Subcutaneous adipose tissue (tissue), 4 donors: ENCODE measurements around the gene VPS41. TPM values are rescaled to one million over a fixed set of nuclear protein-coding genes. Genes with fewer than 3 reads are reported as not detected.

Experiments
- CTCF ChIP-seq: fragments of 450-650 bp; IDR thresholded peaks from one replicate; pipeline ENCODE4 v1.5.1; 2016; ENCODE audit warnings: low read depth, mild to moderate bottlenecking, control low read depth, antibody characterized with exemption, moderate library complexity
- total RNA-seq, 4 donors: library from RNA; depleted of rRNA; stranded (reverse); fragments of >200 nt; gene quantifications; one replicate each; pipeline ENCODE4 v1.1.0, GENCODE V29; 2016

Gene VPS41
- total RNA-seq, 4 donors from 2014 or later, result 41.9 to 61.8 (median 55.0) TPM

DNA sequence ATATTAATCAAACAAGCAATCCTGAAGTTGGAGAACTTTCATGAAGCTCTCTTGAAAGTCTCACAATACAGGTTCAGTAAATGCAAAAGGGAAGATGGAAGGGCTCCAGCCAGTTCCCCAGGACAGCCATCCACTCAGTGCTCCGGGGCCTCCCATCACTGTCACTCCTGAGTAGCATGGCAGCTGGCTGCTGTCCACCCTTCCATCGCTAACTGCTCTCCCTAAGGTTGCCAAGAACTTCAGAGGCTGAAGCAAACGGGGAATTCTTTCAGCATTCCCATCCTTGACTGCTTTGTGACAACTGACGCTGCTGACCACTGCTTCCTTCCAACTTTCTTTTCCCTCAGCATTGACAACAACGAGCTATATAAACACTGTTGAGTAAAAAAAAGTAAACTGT, 69.1 kb downstream of the VPS41 start:
- TF ChIP-seq CTCF, result no peak

- no peak for TF ChIP-seq CTCF
Observed at GRCh38 chr7:38838725-38839385, 70.1 kb downstream of the VPS41 start.

- TF ChIP-seq CTCF, result no peak
Observed at GRCh38 chr7:38834357-38834756, 74.6 kb downstream of the VPS41 start.

DNA sequence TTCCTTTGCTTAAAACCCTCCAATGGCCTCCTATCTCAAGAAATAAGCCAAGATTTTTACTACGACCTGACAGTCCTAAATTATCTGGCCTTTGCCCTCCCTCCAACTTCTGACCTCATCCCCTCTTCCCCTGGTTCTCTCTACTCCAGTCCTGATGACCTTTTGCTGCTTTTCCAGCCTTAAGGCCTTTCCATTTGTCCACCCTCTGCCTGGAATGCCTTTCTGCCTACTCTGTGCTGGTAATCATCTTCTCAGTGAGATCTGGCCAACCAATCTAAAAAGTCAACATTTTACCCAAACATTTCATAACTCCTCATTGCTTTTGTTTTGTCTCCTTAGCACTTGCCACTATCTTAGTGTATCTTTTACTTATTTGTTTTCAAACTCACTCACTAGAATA, 75.7 kb downstream of the VPS41 start:
- TF ChIP-seq CTCF, result no peak

GRCh38 chr7:38831259-38831996, 77.6 kb downstream of the VPS41 start:
- TF ChIP-seq CTCF, result no peak

DNA sequence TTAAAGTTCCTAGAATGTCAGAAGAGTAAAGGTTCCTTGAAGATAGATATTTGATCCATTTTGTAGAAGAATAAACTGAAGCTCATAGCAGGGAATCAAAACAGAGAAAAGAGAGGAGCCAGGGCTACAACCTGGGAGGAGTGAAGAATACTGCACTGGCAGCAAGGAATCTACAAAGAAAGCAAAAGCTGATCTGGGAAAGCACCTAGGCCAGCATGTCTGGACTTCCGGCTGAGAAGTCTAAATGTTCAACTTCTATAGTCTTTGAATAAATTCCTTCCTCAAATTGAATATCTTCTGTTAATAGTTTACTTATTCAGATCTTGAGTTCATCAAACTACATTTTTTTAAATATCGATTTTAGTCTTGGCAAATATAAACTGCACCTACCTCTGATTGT, 78.2 kb downstream of the VPS41 start:
- no peak for TF ChIP-seq CTCF

DNA sequence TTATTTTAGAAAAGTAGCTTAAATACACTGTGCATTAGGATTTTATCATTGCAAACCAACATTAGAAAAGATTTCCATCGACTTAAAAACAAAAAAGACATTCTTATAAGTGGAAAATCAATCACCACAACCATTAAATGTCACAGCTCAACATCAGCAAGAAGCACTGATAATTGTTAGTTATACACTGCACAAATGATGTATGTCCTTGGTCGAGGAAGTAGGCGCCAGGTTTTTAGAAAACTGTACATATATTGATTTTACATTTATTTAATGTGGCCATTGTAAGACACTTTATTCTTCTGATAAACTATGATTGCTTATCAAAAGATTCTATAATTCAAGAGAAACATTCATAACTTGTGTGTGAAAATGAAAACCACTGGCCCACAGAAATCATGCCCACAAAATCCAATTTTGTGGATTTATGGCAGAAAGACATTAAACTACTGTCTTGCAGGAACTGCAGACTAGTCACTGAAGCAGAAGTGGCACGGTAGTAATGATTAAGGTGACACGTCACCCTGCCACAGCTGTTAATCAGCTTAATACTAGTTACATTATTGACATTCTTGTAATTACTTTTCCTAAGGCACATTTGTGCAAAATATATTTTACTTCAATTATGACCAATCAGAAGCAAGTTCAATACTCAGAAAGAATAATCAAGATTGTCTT, 79.4 kb downstream of the VPS41 start:
- no peak for TF ChIP-seq CTCF
